K562 (cell line): ENCODE data around the gene KLHL13. TPM values are rescaled to one million over a fixed set of nuclear protein-coding genes. Genes with fewer than 3 reads are reported as not detected.

ENCODE experiments used
- ATAC-seq: fragments of 200-7000 bp; cut with Tn5 transposase; 3 replicates; pipeline ENCODE4 v1.9.1; 2020; ENCODE audit warnings: moderate library complexity
- BruUV-seq: library from RNA; stranded (reverse); fragments of 400-500 nt; replicated peaks from 2 replicates; lab custom pipeline; 2021; lab: Mats Ljungman, UMichigan
- CTCF ChIA-PET: fragments of 300-600 bp; formaldehyde crosslinking; extraction: SDS; loops from one replicate; lab custom pipeline; 2021; ENCODE audit warnings: low intra/inter-chr PET ratio; lab: Yijun Ruan, JAX
- POLR2A ChIA-PET: fragments of 300-600, 350-650 bp; sonication (Branson Sonifier 250); formaldehyde crosslinking; extraction: SDS; loops from one replicate; lab custom pipeline; 2021; ENCODE audit warnings: antibody characterized with exemption, inconsistent platforms; lab: Yijun Ruan, JAX
- DNase-seq, 4 experiments: peaks; one replicate each; pipeline versions ENCODE4 v3.0.0 to v3.0.0-alpha.2; 2011 to 2018; ENCODE audit warnings: low spot score in 3 of 4, mixed read lengths in 3 of 4; ENCODE audit errors: extremely low read depth in 1 of 4
- FAIRE-seq: peaks from 2 replicates; lab custom pipeline; 2011; peaks lifted over from hg19 to GRCh38; lab: Jason Lieb, UNC
- H2AFZ ChIP-seq: 2 replicates; pipeline ENCODE4 v1.6.0; 2011; ENCODE audit warnings: low read depth, low read length, control low read depth, inconsistent platforms
- H3K27ac ChIP-seq: fragments of 200-600 bp; 3 replicates; pipeline ENCODE4 v1.8.0; 2011; ENCODE audit warnings: low read depth, mild to moderate bottlenecking, control low read depth, inconsistent platforms, low read length, moderate library complexity, mixed read lengths; ENCODE audit errors: extremely low read depth
- H3K27me3 ChIP-seq, 2 experiments: fragments of 300-600 bp in 1 of 2; 2 replicates in 1 of 2; 3 replicates in 1 of 2; pipeline versions ENCODE4 v1.6.0 to v1.8.0; 2011; ENCODE audit warnings: inconsistent platforms in 2 of 2, low read length in 2 of 2, mild to moderate bottlenecking in 1 of 2, mixed read lengths in 1 of 2, moderate library complexity in 1 of 2; ENCODE audit not compliant: control insufficient read depth in 2 of 2, insufficient read depth in 2 of 2
- H3K36me3 ChIP-seq: fragments of 300-600 bp; 3 replicates; pipeline ENCODE4 v1.8.0; 2011; ENCODE audit warnings: mild to moderate bottlenecking, low read length, inconsistent platforms; ENCODE audit not compliant: control insufficient read depth, insufficient read depth
- H3K4me1 ChIP-seq, 2 experiments: fragments of 200-600 bp in 1 of 2; replicated peaks in 1 of 2; 2 replicates in 1 of 2; 3 replicates in 1 of 2; pipeline versions ENCODE4 v1.5.1 to v1.8.0; 2011; ENCODE audit warnings: inconsistent platforms in 2 of 2, low read length in 2 of 2, mild to moderate bottlenecking in 1 of 2, mixed read lengths in 1 of 2, moderate library complexity in 1 of 2; ENCODE audit not compliant: control insufficient read depth in 2 of 2, insufficient read depth in 2 of 2
- H3K4me2 ChIP-seq: 2 replicates; pipeline ENCODE4 v1.6.1; 2011; ENCODE audit warnings: low read length, control low read depth, inconsistent platforms, mixed read lengths; ENCODE audit not compliant: insufficient read depth
- H3K4me3 ChIP-seq: fragments of 200-600 bp; sonication (generic), shearing (Covaris generic); 2 replicates; pipeline ENCODE4 v1.5.1; 2016; ENCODE audit warnings: control low read depth, inconsistent platforms
- H3K79me2 ChIP-seq: fragments of 200-600 bp; 3 replicates; pipeline ENCODE4 v1.8.0; 2011; ENCODE audit warnings: low read length, inconsistent platforms; ENCODE audit not compliant: control insufficient read depth, insufficient read depth
- H3K9ac ChIP-seq, 2 experiments: 2 replicates each; pipeline versions ENCODE4 v1.6.0 to v1.6.1; 2011; ENCODE audit warnings: low read depth in 2 of 2, low read length in 2 of 2, control low read depth in 1 of 2, inconsistent platforms in 1 of 2, mild to moderate bottlenecking in 1 of 2, mixed read lengths in 1 of 2; ENCODE audit not compliant: insufficient read depth in 1 of 2
- H3K9me1 ChIP-seq: one replicate; pipeline ENCODE4 v1.6.0; 2011; ENCODE audit warnings: inconsistent platforms, mild to moderate bottlenecking, low read length, moderate library complexity; ENCODE audit not compliant: control insufficient read depth, insufficient read depth
- H3K9me3 ChIP-seq: replicated peaks from 2 replicates; pipeline ENCODE4 v1.5.1; 2011; ENCODE audit warnings: low read depth, low read length, inconsistent platforms; ENCODE audit not compliant: control insufficient read depth, insufficient read depth
- H4K20me1 ChIP-seq: replicated peaks from 2 replicates; pipeline ENCODE4 v1.6.1; 2011; ENCODE audit warnings: low read length, inconsistent platforms, mixed read lengths; ENCODE audit not compliant: control insufficient read depth, insufficient read depth
- HSF4 ChIP-seq: fragments of 250-450 bp; sonication (Bioruptor Pico); IDR thresholded peaks from 2 replicates; pipeline ENCODE4 v2.1.2; 2022; ENCODE audit warnings: mild to moderate bottlenecking, moderate library complexity, borderline replicate concordance
- KAT8 ChIP-seq: fragments of 450-650 bp; IDR thresholded peaks from 2 replicates; pipeline ENCODE4 v1.6.1; 2016; ENCODE audit warnings: low read depth, mild to moderate bottlenecking
- KLF6 ChIP-seq: fragments of 250-450 bp; sonication (Bioruptor Pico); IDR thresholded peaks from 2 replicates; pipeline ENCODE4 v1.4.0; 2020; ENCODE audit warnings: mild to moderate bottlenecking, moderate library complexity, borderline replicate concordance
- NFATC3 ChIP-seq: fragments of 450-650 bp; IDR thresholded peaks from 2 replicates; pipeline ENCODE4 v1.6.1; 2017; ENCODE audit warnings: mild to moderate bottlenecking
- NFE2 ChIP-seq: IDR thresholded peaks from 2 replicates; pipeline ENCODE4 v1.6.1; 2014; ENCODE audit warnings: antibody characterized with exemption, low read depth
- RBM15 ChIP-seq: fragments of 200-400 bp; formaldehyde crosslinking; IDR thresholded peaks from 2 replicates; pipeline ENCODE4 v1.6.1; 2018; ENCODE audit warnings: mild to moderate bottlenecking, low read length, moderate library complexity; ENCODE audit not compliant: insufficient read depth
- ZNF184 ChIP-seq: sonication (generic); formaldehyde crosslinking; IDR thresholded peaks from 2 replicates; pipeline ENCODE4 v1.5.0; 2020; ENCODE audit warnings: missing genetic modification reagents
- in situ Hi-C: fragments of 300-500 bp; cut with MboI; formaldehyde crosslinking; loops from 4 replicates; pipeline ENCODE4 v1.15.0; 2018; ENCODE audit warnings: inconsistent platforms, mixed read lengths
- intact Hi-C: fragments of 100-400 bp; cut with micrococcal nuclease; formaldehyde crosslinking; loops from 2 replicates; pipeline ENCODE4 v1.14.2; 2022
- polyA plus RNA-seq, 8 experiments: library from polyadenylated mRNA; depleted of rRNA in 4 of 8; stranded (reverse) in 5 of 8; unstranded in 3 of 8; fragments of >200 nt; fragmentation: Nextera tagmentation in 2 of 8; fragmentation: Illumina TruSeq in 1 of 8; extraction: Ambion mirVana in 2 of 8; extraction: Trizol in 1 of 8; gene quantifications; 2 replicates each; pipeline versions ENCODE4 v1.2.1 to v1.2.3, GENCODE V29; 2011 to 2014; ENCODE audit warnings: inconsistent platforms in 1 of 8, missing spikeins in 1 of 8
- total RNA-seq, 7 experiments: library from RNA; depleted of rRNA in 6 of 7; stranded (reverse); fragments of >200 nt in 6 of 7; fragmentation: Illumina TruSeq in 2 of 7; extraction: Trizol in 2 of 7; gene quantifications; 2 replicates each; pipeline versions ENCODE4 v1.2.1 to v1.2.3, GENCODE V29; 2011 to 2021; ENCODE audit warnings: low replicate concordance in 1 of 7
- TF ChIP-seq, protein P1 (sequence below): fragments of 450-650 bp; formaldehyde crosslinking; IDR thresholded peaks from 2 replicates; pipeline ENCODE4 v1.4.0; 2020; ENCODE audit warnings: mild to moderate bottlenecking, mixed read lengths
- TF ChIP-seq, protein P2 (sequence below): fragments of 250-450 bp; sonication (Bioruptor Pico); IDR thresholded peaks from 2 replicates; pipeline ENCODE4 v1.4.0; 2020; ENCODE audit warnings: mild to moderate bottlenecking, moderate library complexity, borderline replicate concordance
- TF ChIP-seq, protein P3 (sequence below): sonication (generic); formaldehyde crosslinking; IDR thresholded peaks from 2 replicates; pipeline ENCODE4 v1.8.1; 2023; ENCODE audit warnings: mild to moderate bottlenecking, missing genetic modification reagents
- TF ChIP-seq, protein P4 (sequence below): sonication (generic); formaldehyde crosslinking; IDR thresholded peaks from 2 replicates; pipeline ENCODE4 v1.8.0; 2023; ENCODE audit warnings: mild to moderate bottlenecking, missing genetic modification reagents
- TF ChIP-seq, protein P5 (sequence below): fragments of 250-450 bp; sonication (Bioruptor Pico); IDR thresholded peaks from 2 replicates; pipeline ENCODE4 v1.8.0; 2022; ENCODE audit warnings: moderate library complexity, mild to moderate bottlenecking, inconsistent platforms

KLHL13 gene
- total and polyA plus RNA-seq, 9 of the 15 experiments (the other 6 are each of a cell fraction or from before 2014, with no cell fraction given): 1.2 to 4.1 (median 2.2) TPM

DNA sequence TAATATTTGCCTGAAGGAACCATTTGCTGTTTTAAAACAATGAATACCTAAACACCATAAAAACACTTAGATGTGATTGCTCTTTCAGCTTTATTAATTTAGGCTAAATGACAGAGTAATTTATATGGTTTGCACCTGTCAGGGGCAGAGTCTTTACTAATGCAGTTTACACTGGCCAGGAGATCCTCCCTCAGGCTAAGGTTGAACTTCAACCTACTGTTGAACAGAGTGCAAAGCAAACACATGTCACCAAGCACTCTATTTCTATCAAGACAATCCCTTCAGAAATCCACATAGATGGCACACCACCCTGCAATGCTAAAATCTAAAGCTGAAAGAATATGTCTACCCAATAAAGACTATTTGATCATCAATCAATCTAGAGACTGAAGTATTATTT lies 147.3 kb downstream of the KLHL13 start:
- no peak overlapping the region for H3K27ac ChIP-seq
- intact Hi-C loops: no loop called here
- TF ChIP-seq NFATC3 (no peak), KAT8 (no peak), ZNF184 (CRISPR knock-in tag) (no peak), KLF6 (CRISPR knock-in tag) (no peak), NFE2 (no peak), RBM15 (no peak), HSF4 (no peak)
- TF ChIP-seq, protein P1, sequence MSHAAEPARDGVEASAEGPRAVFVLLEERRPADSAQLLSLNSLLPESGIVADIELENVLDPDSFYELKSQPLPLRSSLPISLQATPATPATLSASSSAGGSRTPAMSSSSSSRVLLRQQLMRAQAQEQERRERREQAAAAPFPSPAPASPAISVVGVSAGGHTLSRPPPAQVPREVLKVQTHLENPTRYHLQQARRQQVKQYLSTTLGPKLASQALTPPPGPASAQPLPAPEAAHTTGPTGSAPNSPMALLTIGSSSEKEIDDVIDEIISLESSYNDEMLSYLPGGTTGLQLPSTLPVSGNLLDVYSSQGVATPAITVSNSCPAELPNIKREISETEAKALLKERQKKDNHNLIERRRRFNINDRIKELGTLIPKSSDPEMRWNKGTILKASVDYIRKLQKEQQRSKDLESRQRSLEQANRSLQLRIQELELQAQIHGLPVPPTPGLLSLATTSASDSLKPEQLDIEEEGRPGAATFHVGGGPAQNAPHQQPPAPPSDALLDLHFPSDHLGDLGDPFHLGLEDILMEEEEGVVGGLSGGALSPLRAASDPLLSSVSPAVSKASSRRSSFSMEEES (CRISPR knock-in tag): no peak
- TF ChIP-seq, protein P2, sequence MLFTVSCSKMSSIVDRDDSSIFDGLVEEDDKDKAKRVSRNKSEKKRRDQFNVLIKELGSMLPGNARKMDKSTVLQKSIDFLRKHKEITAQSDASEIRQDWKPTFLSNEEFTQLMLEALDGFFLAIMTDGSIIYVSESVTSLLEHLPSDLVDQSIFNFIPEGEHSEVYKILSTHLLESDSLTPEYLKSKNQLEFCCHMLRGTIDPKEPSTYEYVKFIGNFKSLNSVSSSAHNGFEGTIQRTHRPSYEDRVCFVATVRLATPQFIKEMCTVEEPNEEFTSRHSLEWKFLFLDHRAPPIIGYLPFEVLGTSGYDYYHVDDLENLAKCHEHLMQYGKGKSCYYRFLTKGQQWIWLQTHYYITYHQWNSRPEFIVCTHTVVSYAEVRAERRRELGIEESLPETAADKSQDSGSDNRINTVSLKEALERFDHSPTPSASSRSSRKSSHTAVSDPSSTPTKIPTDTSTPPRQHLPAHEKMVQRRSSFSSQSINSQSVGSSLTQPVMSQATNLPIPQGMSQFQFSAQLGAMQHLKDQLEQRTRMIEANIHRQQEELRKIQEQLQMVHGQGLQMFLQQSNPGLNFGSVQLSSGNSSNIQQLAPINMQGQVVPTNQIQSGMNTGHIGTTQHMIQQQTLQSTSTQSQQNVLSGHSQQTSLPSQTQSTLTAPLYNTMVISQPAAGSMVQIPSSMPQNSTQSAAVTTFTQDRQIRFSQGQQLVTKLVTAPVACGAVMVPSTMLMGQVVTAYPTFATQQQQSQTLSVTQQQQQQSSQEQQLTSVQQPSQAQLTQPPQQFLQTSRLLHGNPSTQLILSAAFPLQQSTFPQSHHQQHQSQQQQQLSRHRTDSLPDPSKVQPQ (CRISPR knock-in tag): no peak
- TF ChIP-seq, protein P3, sequence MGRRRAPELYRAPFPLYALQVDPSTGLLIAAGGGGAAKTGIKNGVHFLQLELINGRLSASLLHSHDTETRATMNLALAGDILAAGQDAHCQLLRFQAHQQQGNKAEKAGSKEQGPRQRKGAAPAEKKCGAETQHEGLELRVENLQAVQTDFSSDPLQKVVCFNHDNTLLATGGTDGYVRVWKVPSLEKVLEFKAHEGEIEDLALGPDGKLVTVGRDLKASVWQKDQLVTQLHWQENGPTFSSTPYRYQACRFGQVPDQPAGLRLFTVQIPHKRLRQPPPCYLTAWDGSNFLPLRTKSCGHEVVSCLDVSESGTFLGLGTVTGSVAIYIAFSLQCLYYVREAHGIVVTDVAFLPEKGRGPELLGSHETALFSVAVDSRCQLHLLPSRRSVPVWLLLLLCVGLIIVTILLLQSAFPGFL (CRISPR knock-in tag): no peak
- TF ChIP-seq, protein P4, sequence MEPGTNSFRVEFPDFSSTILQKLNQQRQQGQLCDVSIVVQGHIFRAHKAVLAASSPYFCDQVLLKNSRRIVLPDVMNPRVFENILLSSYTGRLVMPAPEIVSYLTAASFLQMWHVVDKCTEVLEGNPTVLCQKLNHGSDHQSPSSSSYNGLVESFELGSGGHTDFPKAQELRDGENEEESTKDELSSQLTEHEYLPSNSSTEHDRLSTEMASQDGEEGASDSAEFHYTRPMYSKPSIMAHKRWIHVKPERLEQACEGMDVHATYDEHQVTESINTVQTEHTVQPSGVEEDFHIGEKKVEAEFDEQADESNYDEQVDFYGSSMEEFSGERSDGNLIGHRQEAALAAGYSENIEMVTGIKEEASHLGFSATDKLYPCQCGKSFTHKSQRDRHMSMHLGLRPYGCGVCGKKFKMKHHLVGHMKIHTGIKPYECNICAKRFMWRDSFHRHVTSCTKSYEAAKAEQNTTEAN (CRISPR knock-in tag): no peak
- TF ChIP-seq, protein P5, sequence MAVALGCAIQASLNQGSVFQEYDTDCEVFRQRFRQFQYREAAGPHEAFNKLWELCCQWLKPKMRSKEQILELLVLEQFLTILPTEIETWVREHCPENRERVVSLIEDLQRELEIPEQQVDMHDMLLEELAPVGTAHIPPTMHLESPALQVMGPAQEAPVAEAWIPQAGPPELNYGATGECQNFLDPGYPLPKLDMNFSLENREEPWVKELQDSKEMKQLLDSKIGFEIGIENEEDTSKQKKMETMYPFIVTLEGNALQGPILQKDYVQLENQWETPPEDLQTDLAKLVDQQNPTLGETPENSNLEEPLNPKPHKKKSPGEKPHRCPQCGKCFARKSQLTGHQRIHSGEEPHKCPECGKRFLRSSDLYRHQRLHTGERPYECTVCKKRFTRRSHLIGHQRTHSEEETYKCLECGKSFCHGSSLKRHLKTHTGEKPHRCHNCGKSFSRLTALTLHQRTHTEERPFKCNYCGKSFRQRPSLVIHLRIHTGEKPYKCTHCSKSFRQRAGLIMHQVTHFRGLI (CRISPR knock-in tag): no peak

More for the DNA sequence above, 147.3 kb downstream of the KLHL13 start:
- ChIA-PET CTCF (no interaction called here), POLR2A (no interaction called here)
- Histone ChIP-seq H3K9me3 (no peaks in the 10 kb centered on the region), H3K4me1 (no peaks in the 10 kb centered on the region), H3K9me1 (no peaks in the 10 kb centered on the region), H3K4me3 (no peak overlapping the region), H2AFZ (no peak overlapping the region), H3K27me3 (no peaks in the 10 kb centered on the region), H3K79me2 (no peaks in the 10 kb centered on the region), H4K20me1 (no peaks in the 10 kb centered on the region), H3K36me3 (no peaks in the 10 kb centered on the region), H3K9ac (no peak overlapping the region), H3K4me2 (no peak overlapping the region)
- FAIRE-seq: no peak
- no TSS peak for BruUV-seq
- no peak for DNase-seq
- no peak for ATAC-seq
- in situ Hi-C loops: no loop called here
